Smooth muscle cell of the pulmonary artery (primary cell): ENCODE data around the gene RAB27B. TPM values are rescaled to one million over a fixed set of nuclear protein-coding genes. Genes with fewer than 3 reads are reported as not detected.

Experiments used
- total RNA-seq: library from RNA; depleted of rRNA; stranded (reverse); fragments of >200 nt; gene quantifications from 2 replicates; pipeline ENCODE4 v1.2.3, GENCODE V29; 2014

Gene RAB27B, protein sequence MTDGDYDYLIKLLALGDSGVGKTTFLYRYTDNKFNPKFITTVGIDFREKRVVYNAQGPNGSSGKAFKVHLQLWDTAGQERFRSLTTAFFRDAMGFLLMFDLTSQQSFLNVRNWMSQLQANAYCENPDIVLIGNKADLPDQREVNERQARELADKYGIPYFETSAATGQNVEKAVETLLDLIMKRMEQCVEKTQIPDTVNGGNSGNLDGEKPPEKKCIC
- total RNA-seq, result 10.6 and 63.2 TPM in 2 replicates

DNA sequence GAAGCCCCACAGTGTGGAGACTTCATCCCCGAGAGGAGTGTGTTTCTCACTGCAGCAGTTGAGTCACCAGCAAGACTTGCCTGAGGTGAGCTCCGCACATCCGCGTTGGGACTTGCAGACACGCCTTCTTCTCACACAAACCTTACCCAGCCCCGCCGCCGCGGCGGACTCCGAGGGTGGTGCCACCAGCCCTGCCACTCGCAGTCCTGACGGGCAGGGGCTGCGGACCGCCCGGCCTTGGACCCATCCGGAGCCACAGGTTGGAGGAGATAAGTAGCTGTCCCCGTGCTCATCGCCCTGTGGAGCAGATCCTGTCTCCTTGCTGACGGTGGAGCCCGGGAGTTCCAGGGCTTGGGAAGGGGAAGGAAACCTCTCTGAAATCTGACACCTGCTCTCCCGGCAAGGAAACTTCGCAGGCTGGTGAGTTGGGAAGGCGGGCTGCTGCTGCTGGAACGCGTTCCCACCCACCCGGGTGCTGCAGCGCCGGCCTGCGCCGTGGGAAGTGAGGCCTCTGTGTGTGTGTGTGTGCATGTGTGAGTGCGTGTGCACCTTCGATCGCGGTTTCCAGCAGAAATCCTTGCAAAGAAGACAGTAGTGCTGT lies at the start of gene RAB27B:
Gene RAB27B, plus strand, starts transcription at position 197 of the 601 bp plus-strand sequence. CDS start 49,109 bp downstream, outside the sequence.

Other genes with a start within 250 kb of the RAB27B start
- gene DYNAP, start 237.2 kb upstream of the RAB27B start, total RNA-seq, result not detected in 2 replicates
- gene CCDC68, start 131.0 kb downstream of the RAB27B start, total RNA-seq, result 4.4 and 15.1 TPM in 2 replicates